Stimulated activated CD4-positive, alpha-beta T cell treated with anti-CD3 and anti-CD28 coated beads, Interleukin-12 subunit alpha, Interleukin-12 subunit beta, amount 100 ng/mL, for 4 hours (primary cell): Measurements from ENCODE around the gene PIGA.

Source experiments
- DNase-seq: peaks from one replicate; pipeline ENCODE4 v3.0.0-alpha.2; 2020

The PIGA gene, protein sequence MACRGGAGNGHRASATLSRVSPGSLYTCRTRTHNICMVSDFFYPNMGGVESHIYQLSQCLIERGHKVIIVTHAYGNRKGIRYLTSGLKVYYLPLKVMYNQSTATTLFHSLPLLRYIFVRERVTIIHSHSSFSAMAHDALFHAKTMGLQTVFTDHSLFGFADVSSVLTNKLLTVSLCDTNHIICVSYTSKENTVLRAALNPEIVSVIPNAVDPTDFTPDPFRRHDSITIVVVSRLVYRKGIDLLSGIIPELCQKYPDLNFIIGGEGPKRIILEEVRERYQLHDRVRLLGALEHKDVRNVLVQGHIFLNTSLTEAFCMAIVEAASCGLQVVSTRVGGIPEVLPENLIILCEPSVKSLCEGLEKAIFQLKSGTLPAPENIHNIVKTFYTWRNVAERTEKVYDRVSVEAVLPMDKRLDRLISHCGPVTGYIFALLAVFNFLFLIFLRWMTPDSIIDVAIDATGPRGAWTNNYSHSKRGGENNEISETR

DNA sequence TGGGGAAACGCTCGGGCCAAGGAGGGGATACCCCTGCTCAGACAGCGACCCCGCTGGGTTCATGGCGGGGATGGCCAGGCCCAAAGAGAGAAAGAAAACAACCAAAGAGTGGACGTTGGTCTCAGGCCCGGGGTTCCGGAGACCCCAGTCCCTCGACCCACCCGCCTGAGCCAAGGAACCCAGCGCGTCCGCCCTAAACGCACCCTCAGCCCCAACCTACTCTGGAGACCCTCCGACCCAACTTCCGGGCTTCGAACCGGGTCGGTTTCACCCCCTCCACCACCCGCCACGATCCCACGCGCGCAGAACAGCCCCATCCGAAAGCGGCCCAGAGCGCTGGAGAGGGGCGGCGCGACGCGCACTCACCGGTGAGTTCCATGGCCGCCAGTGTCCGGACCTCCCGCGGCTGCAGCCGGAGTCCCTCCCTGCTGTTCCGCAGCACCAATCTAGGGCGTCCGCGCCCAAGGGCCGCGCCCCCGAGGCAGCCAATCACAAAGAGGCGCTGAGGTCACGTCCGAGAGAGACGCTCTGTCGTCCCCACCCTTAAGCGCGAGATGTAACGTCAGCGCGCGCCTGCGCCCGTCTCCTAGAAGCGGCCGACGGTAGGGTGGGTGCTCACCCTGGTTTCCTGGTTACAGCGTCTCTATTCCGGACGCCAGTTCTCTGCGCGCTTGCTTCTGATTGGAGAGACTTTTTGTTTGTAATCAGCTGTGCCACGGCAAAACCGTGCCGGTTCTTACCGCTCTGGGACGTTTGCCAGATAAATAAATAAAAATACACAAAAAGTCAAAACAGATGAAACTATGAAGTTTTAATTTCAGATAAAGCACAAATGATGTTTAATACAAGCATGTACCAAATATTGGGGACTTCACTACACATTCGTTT, at the start of gene PIGA:
Gene PIGA, minus strand, starts transcription at position 389 of the 888 bp plus-strand sequence. CDS start 3,593 bp downstream, outside the sequence.
- peak; percentile 80 for DNase-seq

DNA sequence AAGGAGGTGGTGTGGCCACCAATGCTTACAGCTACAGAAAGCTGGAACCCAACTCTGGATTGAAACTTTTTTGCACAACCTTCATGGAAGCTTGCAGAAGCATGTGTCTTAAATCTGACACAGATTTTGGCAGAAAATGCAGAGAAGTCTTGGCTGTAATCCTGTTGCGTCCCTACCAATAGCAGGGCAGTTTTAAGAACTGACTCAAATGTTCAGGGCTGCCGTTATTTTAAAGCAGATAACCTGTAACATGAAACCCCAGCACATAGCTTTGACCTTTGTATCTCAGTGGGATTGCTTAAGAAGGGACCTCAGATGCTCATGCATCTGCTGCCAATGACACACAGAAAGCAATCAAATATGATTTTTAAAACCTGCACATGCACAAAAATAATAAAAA, 49.0 kb upstream of the PIGA start, which contains the start of gene VEGFD:
Gene VEGFD, minus strand, starts transcription at position 110 of the 400 bp plus-strand sequence. CDS start 467 bp downstream, outside the sequence.
- DNase-seq: no peak

DNA sequence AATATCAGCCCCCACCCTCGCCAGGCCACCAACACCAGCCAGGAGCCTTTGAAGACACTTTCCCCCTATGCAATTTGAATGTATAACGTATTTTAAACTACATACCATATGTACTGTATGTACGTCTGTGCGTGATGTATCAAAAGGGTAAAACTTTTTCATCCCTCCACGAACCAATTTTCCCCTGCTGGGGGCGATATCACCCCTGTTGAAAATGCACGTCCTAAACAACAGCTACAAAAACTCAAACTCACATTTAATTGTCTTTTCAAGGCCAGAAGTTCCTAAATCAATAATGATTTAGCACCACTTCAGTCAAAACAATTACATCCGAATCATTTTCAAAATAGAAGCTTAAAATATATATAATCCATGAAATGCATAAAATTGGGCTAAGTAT, 47.5 kb upstream of the PIGA start:
- DNase-seq: no peak

DNA sequence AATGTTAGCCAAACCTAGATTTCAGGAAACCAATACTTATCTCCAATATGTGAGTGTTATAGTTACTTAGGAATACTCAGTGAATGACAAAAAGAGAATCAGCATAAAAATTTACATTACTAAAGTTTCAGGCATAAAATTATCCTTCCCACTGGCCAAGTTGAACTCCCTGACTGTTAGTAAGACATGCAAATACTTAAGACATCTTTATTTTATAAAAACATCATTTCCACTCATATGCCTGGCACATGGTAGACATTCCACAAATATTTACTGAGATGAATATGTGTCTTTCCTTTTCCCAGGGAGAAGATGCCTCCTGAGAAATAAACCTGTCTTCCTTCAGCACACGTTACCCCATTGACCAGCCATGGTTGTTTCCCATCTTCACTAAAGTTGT, 41.6 kb upstream of the PIGA start:
- DNase-seq: no peak

GRCh38 chrX:15373976-15374375, 38.7 kb upstream of the PIGA start:
- DNase-seq: no peak

DNA sequence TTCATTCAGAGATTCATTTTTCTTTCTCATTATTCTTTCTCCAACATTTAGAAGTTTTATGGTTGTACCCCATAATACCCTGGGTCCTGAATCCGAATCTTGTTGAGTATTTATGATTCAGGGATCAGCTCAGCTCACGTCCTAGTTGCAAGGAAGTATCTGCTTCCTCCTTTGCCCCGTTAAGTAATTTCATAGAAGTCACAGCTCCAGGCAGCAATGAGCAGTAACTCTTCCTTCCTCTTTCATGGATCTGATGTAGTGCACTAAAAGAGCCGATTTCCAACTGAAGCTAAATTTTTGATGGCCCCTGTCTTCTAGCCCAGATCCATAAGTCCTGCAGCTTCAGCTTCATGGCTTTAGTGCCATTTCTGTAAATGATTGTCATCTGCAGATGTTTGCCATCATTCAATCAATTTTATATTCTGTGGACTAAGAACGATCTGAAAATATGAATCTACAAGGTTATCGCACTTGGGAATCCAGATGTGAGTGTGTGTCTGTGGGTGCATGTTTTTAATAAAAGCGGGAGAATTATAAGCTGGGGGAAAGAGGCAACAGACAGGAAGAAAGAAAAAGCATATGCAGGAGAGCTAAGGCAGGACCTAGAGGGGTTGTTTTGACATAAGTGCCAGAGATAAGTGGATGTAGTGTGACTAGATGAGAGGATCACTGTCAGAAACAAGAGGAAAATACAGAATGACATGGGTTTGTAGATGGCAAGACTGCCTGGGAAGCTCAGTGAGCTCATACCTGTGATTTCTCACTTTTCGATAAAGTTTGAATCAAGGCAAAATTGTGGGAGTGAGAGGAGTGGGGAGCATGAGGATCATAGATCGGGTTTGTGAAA, 31.4 kb upstream of the PIGA start:
- DNase-seq: no peak

DNA sequence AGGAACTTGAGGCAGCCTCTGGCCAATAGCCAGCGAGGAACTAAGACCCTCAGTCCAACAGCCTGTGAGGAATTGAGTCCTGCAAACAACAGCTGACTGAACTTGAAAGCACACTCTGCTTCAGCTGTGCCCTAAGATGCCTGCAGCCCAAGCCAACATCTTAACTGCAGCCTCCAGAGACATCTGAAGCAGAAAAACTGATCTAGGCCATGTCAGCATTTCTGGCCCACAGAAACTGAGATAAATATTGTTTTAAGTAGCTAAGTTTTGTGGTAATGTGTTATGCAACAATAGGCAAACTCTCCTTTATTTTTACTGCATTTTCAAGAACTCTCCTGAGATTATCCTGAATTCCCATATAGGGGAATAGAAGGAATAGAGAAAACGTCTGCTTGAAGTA, 24.4 kb upstream of the PIGA start:
- DNase-seq: no peak

GRCh38 chrX:15358533-15358932, 23.2 kb upstream of the PIGA start:
- no peak for DNase-seq

DNA sequence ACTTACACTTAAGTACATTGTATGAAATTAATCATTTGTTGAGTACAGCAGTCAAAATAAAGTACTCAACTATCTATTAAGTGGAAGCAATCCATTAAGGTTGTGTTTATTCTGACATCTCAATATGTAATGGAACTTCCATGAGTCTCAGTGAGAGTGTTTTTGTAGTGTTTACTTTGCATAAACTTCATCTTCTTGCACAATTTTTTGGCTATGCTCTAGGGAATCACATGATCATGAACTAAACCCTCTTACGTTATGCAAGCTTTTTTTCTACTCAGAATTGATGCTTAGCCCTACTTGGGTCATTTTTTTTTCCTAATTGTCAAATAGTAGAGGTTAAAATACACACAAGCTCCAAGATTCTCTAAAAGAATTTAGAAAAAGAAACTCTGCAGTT, 21.1 kb upstream of the PIGA start:
- DNase-seq: no peak

- DNase-seq: no peak
These were observed 15.1 kb upstream of the PIGA start for GRCh38 chrX:15350329-15350996.

DNA sequence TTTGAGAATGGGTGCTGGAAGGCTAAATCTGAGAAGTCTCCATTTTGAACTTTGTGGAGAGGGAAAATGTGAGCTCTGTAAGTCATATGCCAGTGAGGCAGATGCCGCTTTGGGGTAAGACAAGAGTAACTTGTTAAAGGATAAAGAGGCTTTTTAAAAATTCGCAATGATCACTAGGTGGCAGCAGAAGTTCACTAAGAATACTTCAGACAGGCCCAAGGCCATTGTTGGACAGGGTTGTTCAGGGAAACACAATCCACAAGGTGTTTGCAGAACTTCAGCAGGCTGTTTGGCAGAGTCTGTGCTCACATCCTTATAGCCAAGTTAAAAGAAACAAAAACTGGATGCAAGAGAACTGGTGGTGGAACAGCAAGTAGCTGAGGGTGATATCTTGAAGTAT, 13.7 kb upstream of the PIGA start:
- DNase-seq: no peak

DNA sequence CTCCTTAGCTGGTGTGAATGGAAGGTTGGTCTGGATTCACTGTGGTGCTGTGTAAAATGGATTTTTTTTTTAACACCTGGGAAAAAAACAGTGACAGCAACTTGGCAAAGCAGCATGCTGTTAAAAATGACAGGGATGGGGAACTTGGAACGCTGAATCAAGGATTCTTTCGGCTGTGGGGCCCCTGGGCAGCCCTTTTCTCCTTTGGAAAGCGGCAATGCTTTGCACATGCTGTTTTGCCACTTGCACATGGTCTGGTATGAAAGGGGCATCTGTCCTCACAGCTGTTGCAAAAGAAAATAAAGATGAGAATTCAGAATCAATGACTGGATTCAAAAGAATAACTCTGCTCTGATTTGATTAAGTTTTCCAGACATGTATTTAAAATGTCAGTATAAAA, 10.7 kb upstream of the PIGA start:
- DNase-seq: no peak

DNA sequence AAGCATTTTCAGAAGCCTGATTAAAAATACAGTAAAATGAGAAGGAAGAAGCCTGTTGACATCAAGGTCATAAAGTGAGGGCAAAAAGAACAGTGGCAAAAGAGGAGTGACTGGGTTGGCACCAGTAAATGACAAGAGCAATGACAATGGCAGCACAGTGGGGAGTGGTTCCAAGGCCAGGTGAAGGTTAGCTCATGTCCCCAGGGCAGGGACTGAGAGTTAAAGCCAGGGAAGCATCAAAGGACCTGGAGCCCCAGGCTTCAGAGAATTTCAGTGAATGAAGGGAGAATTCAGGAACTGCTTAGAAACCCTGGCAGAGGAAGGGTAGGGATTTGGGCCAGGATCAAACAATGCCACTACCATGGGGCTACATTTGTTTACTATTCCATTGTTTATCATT, 8.8 kb upstream of the PIGA start:
- no peak for DNase-seq

- no peak for DNase-seq
These were observed 7.8 kb upstream of the PIGA start for GRCh38 chrX:15343075-15343476.

DNA sequence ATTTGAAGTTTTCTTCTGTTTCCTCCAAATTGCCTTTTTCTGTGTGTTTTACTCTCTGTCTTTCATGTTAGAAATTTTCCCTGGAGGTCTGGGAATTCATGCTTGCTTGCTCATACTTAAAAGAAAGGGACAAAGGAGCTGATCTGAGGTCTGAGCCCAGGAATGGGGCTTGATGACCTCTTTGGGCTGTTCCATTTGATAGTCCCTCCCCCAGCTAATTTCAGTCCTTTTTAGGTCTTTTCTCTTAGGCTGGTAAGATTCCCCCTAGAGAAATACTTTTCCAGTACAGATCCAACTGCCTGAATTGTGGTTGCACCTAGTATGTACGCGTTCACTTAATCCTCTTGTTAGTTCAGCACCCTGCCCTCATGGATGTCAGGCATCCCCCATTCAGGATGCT, 5.5 kb upstream of the PIGA start:
- no peak for DNase-seq

DNA sequence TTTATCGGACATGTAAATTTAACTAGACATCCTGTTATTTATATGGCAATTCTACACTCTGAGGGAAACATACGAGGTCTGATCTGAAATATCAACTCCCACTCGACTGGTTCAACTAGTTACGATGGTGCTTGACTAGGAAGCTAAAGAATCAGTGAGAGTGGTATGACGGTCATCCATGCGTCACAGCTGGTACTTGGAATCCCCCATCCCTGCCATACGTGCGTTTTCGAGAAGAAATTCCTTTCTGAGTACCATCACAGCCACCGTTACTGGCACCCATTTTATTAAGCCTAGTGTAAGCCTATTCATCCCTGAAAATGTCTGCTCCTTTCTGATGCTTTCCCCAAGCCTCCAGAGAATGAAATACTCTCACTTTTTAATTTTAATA, 695 bp upstream of the PIGA start:
- no peak for DNase-seq

- no peak for DNase-seq
These were observed 762 bp downstream of the PIGA start for GRCh38 chrX:15334561-15334960.

DNA sequence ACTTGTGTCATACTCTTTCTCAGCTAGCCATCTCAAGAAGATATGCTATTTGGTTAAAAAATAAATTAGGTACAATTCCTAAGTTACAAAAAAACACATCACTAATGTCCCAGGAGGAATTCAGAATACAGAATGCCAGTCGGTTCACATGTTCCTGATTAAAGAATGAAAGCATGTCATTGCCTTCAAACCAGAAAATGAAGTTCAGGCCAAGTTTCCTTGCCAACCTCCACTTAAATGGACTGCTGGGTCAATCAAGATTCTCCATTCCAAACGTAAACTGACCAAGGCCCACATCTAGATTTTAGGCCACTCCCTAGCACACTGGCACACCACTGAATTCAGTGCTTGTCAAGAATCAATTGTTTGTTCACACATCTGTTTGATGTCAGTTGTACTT, 6.5 kb downstream of the PIGA start:
- DNase-seq: no peak

DNA sequence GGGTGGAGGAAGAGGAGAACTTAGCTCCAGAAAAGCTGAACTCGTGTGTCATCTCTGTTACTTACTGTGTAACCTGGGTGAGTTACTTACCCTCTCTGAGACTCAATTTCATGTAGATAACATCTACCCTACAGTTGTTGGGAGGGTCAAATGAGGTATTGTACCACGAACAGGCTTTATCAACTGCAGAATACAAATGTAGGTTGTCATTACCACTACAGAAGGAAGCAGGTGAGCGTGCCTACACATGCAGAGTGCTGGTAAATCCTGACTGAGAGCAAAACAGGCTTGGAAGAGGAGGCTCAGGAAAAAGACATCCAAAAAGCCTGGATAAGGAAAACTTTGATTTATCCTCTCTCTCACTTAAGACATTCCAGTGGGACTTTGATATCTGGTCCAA, 7.2 kb downstream of the PIGA start:
- no peak for DNase-seq

GRCh38 chrX:15322472-15322871, 12.9 kb downstream of the PIGA start:
- no peak for DNase-seq

DNA sequence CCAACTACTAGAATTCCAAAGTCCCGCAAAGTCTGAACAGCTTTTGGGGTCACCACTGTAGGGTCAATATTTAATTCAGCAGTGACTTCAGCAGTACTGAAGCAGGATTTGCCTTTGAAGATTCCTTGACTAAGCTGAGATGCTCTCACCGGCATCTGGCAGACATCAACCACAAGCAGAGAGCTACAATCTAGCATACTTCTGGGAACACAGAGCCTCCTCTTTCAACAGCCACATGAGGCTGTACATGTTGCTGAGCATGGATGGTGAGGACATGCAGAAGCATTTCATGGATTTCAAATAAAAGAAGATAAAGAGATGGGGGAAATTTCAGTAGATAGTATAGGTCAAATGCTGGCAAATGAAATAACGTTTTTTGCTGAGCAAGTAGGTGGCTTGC, 13.3 kb downstream of the PIGA start:
- DNase-seq: no peak

- DNase-seq: no peak
These were observed 13.9 kb downstream of the PIGA start for GRCh38 chrX:15321447-15321846.
